Measurements from ENCODE around the gene FHIT.

The FHIT gene

DNA sequence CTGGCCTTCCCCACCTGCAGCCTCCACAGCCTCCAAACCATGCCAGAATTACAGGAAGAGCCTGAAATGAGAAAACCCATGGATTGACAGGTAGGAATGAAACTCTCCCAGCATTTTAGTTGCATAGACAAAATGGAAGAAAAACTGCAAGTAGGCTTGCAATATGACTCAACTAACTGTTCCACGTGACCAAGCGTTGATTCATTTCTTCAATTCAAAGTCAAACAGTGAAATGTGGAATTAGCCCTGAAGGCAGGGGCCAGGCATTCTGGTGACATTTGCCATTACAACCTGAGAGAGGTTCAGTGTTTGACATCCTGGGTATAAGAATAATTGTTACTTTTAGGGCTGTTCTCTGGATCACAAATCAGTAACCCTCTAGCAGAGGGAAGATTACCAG, 1525.0 kb downstream of the FHIT start:
- DNase-seq = no peak

DNA sequence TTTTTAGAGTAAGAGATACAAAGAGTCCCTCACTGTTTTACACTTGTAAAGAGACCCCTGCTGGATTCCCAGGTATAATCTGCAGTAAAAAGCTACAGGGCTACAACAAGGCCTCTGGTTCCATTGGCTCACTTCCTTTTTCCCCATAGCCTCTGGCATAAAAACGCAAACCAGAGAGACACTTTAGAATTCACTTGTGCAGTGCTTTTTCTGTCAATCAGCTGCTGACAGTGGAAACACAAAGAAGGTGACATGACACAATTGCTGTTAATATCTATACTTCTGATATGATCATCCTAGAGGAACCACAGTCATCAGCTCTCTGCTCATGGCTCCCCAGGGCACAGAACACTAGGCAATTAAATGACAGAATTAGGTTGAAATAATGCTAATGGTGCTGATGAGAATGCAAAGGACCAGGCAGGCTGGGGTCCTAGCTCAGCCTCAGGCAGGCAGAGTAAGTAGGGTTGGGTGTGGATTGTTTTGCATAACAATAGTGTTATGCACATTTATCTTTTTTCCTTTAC, 1533.5 kb downstream of the FHIT start:
- DNase-seq = no peak

DNA sequence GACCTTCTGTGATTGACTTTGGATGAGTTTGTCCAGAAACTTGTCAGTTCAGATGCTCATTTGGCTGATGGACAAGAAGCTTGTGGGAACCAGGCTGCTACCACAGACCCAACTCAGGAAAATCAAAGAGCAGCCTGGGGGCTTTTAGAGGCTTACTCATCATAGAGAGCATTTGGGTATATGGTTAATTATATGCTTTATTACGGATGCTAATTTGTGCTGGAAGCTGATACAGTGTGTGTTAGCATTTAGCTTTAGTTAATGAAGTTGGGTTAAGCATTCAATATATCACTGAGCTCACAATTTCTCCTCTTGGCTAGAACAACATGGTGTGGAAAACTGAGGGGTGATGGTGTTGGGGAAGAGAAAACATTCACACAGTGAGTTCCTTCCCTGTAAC, 1537.2 kb downstream of the FHIT start:
- no peak for DNase-seq

DNA sequence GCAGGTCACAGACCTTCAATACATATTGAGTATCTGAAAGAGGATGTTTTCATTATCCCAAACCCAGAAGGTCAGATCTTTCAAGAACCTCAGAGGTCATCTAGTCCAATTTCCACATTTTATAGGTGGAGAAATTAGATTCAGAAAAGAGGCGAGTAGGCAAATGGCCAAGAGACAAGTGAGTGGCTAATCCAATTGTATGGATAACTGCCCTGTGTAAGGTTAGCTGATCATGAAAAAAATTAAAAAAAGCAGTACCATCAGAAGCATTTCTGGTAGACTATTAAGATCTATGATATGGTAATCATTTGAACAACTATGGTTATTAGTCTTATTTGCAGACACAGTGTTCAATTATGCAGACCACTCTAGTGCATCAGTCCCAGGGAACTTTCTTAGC, 1540.7 kb downstream of the FHIT start:
- no peak for DNase-seq

DNA sequence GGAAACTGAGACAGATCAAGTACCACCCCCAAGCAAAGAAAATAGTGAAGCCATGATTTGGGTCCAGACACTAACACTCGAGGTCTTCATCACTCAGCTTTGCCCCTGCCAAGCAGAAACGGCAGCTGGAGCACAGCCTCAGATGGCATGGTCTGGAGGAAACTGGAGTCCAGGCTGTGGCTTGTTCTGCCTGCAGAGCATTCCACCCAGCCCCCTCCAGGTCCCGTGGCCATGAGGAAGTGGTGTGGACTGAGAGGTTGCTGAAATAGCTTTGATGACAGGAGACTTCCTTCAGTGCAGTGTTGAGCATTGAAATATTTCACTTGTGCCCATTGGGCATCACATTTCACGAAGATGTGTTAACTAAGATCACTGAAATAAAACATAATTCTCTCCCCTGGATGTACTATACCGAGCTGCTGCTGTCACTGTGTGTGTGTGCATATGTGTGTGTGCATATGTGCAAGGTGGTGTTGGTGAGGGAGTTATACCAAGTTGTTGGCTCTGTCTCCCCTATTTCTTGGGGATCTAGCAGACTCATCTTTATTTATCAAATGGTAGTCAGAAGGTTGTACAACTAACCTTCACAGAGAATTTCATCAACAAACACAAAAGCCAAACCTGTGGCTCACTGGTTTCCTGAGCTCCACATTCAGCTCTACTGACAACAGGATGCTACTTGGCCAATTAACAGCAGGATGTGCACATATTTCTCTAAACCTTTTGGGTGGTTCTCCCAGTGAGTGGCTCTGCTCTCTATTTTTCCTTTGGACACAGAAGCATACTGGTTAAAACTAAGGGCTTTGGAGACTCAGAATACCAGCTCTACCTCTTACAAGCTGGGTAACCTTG, 1541.3 kb downstream of the FHIT start:
- no peak for DNase-seq

DNA sequence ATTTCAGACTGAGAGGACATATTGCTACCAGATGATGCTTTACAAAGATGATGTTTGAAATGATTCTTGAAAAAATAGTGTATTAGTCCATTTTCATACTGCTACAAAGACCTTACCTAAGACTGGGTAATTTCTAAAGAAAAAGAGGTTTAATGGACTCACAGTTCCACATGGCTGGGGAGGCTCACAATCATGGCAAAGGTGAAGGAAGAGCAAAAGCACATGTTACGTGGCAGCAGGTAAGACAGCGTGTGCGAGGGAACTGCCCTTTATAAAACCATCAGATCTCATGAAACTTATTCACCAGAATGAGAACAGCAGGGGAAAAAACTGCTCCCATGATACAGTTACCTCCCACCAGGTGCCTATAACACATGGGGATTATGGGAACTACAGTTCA, 1543.0 kb downstream of the FHIT start:
- no peak for DNase-seq

DNA sequence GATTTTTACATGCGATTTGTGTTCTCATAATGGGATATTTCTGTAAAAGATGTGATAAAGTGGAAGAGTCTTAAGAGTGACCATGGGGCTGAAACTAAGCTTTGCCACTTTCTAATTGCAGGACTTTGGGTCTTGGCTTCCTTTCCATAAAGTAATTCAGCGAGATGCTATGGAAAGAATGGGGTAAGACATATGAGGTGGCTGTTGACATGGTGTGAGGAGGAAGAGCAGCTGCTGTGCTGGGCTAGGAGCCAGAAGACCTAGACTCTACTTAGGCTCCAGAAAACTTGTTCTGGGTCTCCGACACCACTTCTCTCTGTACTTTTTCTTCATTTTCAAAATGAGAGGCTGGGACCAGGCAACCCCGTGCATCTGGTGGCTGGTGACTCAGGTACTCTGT, 1547.0 kb downstream of the FHIT start:
- DNase-seq = no peak

DNA sequence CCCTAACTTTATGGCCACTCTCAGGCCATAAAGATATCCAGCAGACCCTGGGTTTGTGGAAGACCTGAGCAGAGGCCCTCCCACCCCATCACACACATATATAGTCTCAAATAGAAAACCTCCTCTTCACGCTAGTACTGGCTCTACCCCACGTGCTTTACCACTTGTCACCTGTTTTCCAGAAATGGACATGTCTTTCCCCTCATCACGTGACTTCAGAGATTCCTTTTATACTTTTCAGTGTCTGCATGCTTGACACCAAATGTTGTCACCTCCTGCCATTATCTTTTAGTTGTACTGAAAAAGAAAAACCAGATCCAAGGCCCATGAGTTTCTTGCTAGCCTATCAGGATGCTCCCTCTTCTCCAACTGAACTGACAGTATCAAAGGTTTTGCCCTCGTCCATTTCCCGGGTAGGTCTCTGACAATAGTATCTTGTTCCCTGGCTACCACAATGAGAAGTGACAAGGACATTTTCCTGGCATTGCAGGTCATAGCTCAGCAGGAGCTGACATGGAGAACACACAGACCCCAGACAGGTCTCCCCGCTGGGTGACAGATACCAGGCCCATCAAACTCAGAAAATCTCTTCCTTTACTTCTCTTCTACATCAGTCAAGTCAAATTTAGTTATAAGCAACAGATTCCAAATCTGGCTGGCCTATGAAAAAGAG, 1551.5 kb downstream of the FHIT start:
- DNase-seq = no peak

All from hematopoietic multipotent progenitor cell treated with erythropoietin and hydrocortisone succinate and interleukin-3 and kit ligand, for 8 days (in vitro differentiated cells).